NT2/D1 (cell line): ENCODE data around the gene ICA1.

Source experiments
- DNase-seq: peaks from one replicate; pipeline ENCODE4 v3.0.0-alpha.2; 2011; ENCODE audit warnings: low read depth, low spot score
- H3K27me3 ChIP-seq: 2 replicates; pipeline ENCODE4 v1.6.0; 2011; ENCODE audit warnings: mild to moderate bottlenecking; ENCODE audit not compliant: insufficient read length, insufficient read depth
- H3K36me3 ChIP-seq: 2 replicates; pipeline ENCODE4 v1.6.1; 2011; ENCODE audit warnings: mild to moderate bottlenecking, low read length, mixed read lengths; ENCODE audit not compliant: insufficient read depth, insufficient read length
- H3K4me1 ChIP-seq: 2 replicates; pipeline ENCODE4 v1.5.1; 2011; ENCODE audit not compliant: insufficient read depth, insufficient read length
- H3K4me3 ChIP-seq: 2 replicates; pipeline ENCODE4 v1.5.1; 2011; ENCODE audit warnings: low read depth; ENCODE audit not compliant: insufficient read length
- H3K9ac ChIP-seq: 2 replicates; pipeline ENCODE4 v1.6.0; 2011; ENCODE audit warnings: low read depth; ENCODE audit not compliant: insufficient read length
- H3K9me3 ChIP-seq: 2 replicates; pipeline ENCODE4 v1.5.1; 2011; ENCODE audit warnings: mild to moderate bottlenecking, low read length; ENCODE audit not compliant: insufficient read depth
- SUZ12 ChIP-seq: IDR thresholded peaks from 2 replicates; pipeline ENCODE4 v1.6.1; 2011; ENCODE audit not compliant: insufficient read length, insufficient read depth; ENCODE audit errors: extremely low read depth
- YY1 ChIP-seq: IDR thresholded peaks from 2 replicates; pipeline ENCODE4 v1.6.1; 2011; ENCODE audit not compliant: insufficient read length, insufficient read depth
- ZNF274 ChIP-seq: IDR thresholded peaks from 2 replicates; pipeline ENCODE4 v1.6.1; 2011; ENCODE audit warnings: mild to moderate bottlenecking, low read depth, low read length

Gene ICA1

GRCh38 chr7:8260871-8261694 lies 884 bp downstream of the ICA1 start:
- TF ChIP-seq SUZ12 (no peak), YY1 (no peak), ZNF274 (no peak)
- no peaks in the 10 kb centered on the region for H3K36me3 ChIP-seq
- H3K9ac ChIP-seq = peak overlapping the region; percentile 82
- H3K4me3 ChIP-seq = peak overlapping the region; percentile 81
- peaks cover 38% of the 10 kb centered on the region for H3K27me3 ChIP-seq
- no peak for DNase-seq
- H3K4me1 ChIP-seq = no peaks in the 10 kb centered on the region
- H3K9me3 ChIP-seq = peaks cover 2% of the 10 kb centered on the region; the same call in 1 of the 2 replicates

DNA sequence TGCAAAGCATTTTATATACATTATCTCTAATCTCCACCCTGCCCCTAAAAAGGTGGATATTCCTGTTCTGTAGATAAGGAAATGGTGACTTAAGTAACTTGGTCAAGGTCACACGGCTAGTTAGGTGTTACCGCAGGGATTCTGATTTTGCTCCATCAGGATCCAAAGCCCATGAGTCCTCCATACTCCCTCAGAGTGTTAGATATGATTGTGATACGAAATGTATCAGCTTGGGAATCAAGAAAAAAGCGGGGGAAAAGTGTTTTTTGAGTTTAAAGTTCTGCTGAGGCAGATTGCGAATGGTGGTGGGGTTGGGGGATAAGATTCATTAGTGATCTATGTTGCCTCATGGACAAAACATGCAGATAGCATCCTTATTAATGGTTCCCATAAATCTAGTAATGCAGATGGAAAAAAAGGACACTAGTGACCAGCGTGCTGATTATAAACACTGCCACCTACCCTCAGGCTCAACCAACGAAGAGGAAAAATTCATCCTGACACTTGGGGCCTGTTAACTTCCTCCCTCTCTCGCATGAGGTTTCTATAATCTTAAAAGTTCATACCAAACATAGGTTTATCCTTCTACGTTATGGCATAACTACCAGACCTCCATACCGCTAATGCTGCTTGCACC lies 2.3 kb downstream of the ICA1 start:
- no peak overlapping the region for H3K4me3 ChIP-seq

GRCh38 chr7:8258734-8259133 lies 3.2 kb downstream of the ICA1 start:
- Histone ChIP-seq H3K9me3 (peaks cover 12% of the 10 kb centered on the region; the same call in 1 of the 2 replicates), H3K4me1 (no peaks in the 10 kb centered on the region), H3K27me3 (peaks cover 33% of the 10 kb centered on the region), H3K4me3 (no peak overlapping the region), H3K9ac (no peak overlapping the region), H3K36me3 (no peaks in the 10 kb centered on the region)
- no peak for DNase-seq
- TF ChIP-seq ZNF274 (no peak), SUZ12 (no peak), YY1 (no peak)

More for the DNA sequence above, 2.3 kb downstream of the ICA1 start:
- Histone ChIP-seq H3K9ac (no peak overlapping the region), H3K9me3 (peaks cover 12% of the 10 kb centered on the region; the same call in 1 of the 2 replicates), H3K36me3 (no peaks in the 10 kb centered on the region), H3K27me3 (peaks cover 38% of the 10 kb centered on the region), H3K4me1 (no peaks in the 10 kb centered on the region)
- no peak for DNase-seq
- TF ChIP-seq ZNF274 (no peak), SUZ12 (no peak), YY1 (no peak)

DNA sequence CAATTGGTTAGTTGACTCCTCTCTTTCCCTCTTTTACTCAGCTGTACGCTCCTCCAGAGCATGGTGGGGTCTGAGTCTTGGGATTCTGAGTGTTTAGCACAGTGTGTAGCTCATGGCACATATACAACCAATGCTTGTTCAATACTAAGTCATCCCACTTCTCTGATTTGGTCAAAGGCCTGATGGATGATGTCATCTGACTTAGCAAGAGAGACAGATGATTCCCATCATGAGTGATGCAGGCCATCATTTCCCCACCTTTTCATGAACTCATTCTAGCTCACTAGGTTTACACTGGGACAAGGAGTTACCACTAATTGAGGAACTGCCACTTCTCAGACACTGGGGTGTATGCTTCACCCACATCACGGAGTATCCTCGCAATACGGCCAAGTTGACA lies 3.8 kb downstream of the ICA1 start:
- no peak overlapping the region for H3K4me3 ChIP-seq
- no peak for TF ChIP-seq SUZ12
- no peak for TF ChIP-seq ZNF274
- no peak for TF ChIP-seq YY1
- DNase-seq = no peak
- H3K4me1 ChIP-seq = no peaks in the 10 kb centered on the region
- peaks cover 28% of the 10 kb centered on the region for H3K27me3 ChIP-seq
- H3K9ac ChIP-seq = no peak overlapping the region
- peaks cover 12% of the 10 kb centered on the region; the same call in 1 of the 2 replicates for H3K9me3 ChIP-seq
- H3K36me3 ChIP-seq = no peaks in the 10 kb centered on the region

GRCh38 chr7:8255680-8256655 lies 6.0 kb downstream of the ICA1 start:
- Histone ChIP-seq H3K36me3 (no peaks in the 10 kb centered on the region), H3K9ac (no peak overlapping the region), H3K4me3 (no peak overlapping the region), H3K4me1 (no peaks in the 10 kb centered on the region), H3K9me3 (peaks cover 12% of the 10 kb centered on the region; the same call in 1 of the 2 replicates), H3K27me3 (peaks cover 13% of the 10 kb centered on the region)
- DNase-seq = peak; percentile 23
- TF ChIP-seq ZNF274 (no peak; the same call in 1 of the 2 replicates), YY1 (no peak), SUZ12 (no peak)

GRCh38 chr7:8254667-8255066 lies 7.3 kb downstream of the ICA1 start:
- no peak overlapping the region for H3K9ac ChIP-seq
- no peaks in the 10 kb centered on the region for H3K27me3 ChIP-seq
- no peaks in the 10 kb centered on the region for H3K4me1 ChIP-seq
- no peak overlapping the region for H3K4me3 ChIP-seq
- TF ChIP-seq SUZ12 (no peak), ZNF274 (no peak), YY1 (no peak)
- H3K36me3 ChIP-seq = no peaks in the 10 kb centered on the region
- H3K9me3 ChIP-seq = peaks cover 12% of the 10 kb centered on the region; the same call in 1 of the 2 replicates
- no peak for DNase-seq
